ENCODE measurements around the gene RNF220.
A peak's percentile ranks its signal among the peaks of the same experiment; 100 is the strongest.

The RNF220 gene

GRCh38 chr1:44416408-44416807 is 11.4 kb downstream of the RNF220 start:
- no peak overlapping the region for H3K4me3 Mint-ChIP-seq
- peaks cover 50% of the 10 kb centered on the region for H3K27me3 Mint-ChIP-seq
- H3K4me1 Mint-ChIP-seq (ENCODE audit: low read depth) = peaks cover 5% of the 10 kb centered on the region
- no peak for DNase-seq
- H3K27ac Mint-ChIP-seq = no peak overlapping the region
- no peaks in the 10 kb centered on the region for H3K9me3 Mint-ChIP-seq
- H3K36me3 Mint-ChIP-seq (ENCODE audit: low read depth) = no peaks in the 10 kb centered on the region

DNA sequence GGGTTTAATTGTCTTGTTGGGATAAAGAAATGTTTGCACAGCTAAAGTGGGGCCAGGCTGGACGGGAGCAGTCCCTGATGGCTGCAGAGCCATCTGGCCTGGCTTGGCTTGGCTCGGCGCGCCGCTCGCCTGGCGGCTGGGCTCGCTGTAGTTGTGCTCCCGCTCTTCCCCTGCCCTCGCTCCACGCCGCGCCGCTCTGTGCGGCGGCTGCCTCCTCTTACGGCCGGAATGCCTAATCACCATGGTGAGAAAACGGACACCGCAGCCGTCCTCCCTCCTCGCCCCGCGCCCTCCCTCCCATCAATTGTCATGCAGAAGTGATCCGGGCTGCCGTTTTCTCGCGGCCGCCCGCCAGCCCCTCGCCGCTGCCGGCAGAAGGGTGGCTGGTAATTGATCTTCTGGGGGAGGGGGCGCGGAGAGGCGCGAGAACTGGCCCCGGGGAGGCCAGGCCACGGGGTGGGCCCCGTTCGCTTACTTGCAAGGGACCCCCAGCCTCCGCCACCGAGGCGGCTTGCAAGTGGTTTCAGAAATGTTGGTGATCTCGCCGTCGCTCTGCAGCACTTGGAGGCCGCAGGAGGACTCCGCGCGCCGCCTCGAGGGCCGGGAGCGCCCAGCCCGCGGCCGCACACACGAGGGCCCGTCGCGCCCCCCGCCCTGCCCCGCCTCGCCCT is 12.4 kb downstream of the RNF220 start:
- Mint-ChIP-seq H3K36me3 (ENCODE audit: low read depth) (no peaks in the 10 kb centered on the region), H3K27ac (no peak overlapping the region), H3K4me3 (peak overlapping the region; percentile 21), H3K27me3 (peaks cover 59% of the 10 kb centered on the region), H3K9me3 (no peaks in the 10 kb centered on the region), H3K4me1 (ENCODE audit: low read depth) (peaks cover 5% of the 10 kb centered on the region)
- DNase-seq = peak; percentile 37

DNA sequence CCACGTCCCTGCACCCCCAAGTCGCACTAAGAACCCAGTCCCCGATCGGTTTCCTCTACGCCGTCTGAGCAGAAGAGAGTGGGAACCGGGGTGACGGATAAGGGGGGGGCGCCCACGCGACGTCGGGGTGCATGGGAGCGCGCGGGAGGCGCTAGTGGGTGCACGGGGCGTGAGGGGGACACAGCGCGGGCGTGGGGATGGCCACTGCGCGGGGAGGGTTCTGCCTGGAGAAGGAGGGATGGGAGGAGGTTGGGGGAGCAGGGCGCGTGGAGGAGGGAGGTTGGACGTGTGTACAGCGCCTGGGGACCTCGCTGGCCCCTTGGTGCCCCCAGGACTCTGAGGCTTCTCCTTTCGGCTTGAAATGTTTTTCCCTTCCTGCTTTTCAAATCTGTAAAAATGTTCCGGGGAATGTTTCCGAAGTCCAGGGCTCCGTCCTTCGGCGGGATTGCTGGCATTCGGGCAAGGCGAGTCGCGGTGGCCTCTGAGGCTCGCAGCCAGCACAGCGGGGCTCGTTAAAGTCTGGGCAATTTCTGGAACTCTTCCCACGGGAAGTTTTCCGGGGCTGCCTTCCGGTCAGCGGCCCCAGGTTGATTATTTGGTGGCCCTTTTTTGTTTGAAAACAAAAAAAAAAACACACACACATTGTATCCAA is 13.1 kb downstream of the RNF220 start:
- no peak for DNase-seq
- H3K9me3 Mint-ChIP-seq = no peaks in the 10 kb centered on the region
- no peak overlapping the region for H3K27ac Mint-ChIP-seq
- peaks cover 66% of the 10 kb centered on the region for H3K27me3 Mint-ChIP-seq
- peaks cover 5% of the 10 kb centered on the region for H3K4me1 Mint-ChIP-seq (ENCODE audit: low read depth)
- no peak overlapping the region for H3K4me3 Mint-ChIP-seq
- no peaks in the 10 kb centered on the region for H3K36me3 Mint-ChIP-seq (ENCODE audit: low read depth)

GRCh38 chr1:44419901-44420300 is 14.8 kb downstream of the RNF220 start:
- Mint-ChIP-seq H3K27ac (no peak overlapping the region), H3K36me3 (ENCODE audit: low read depth) (no peaks in the 10 kb centered on the region), H3K4me3 (no peak overlapping the region), H3K27me3 (peaks cover 82% of the 10 kb centered on the region), H3K9me3 (no peaks in the 10 kb centered on the region), H3K4me1 (ENCODE audit: low read depth) (peaks cover 12% of the 10 kb centered on the region)
- DNase-seq = no peak

DNA sequence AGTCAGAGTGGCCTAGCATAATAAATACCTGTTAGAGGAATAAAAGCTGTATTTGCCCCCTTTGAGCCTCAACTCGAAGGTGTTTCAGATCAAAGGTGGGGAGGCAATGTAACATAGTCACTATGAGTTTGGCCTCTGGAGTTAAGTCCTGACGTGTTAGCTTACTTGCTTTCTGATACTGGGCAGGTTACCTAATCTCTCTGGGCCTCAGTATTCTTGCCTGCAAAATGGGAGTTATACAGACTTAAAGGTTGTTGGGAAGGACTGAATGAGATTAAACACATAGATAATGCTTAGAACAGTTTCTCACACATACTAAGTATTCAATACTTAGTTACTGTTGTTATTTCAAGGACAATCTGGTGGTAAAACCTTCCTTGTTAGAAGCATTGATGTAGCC is 15.5 kb downstream of the RNF220 start:
- H3K9me3 Mint-ChIP-seq = no peaks in the 10 kb centered on the region
- peaks cover 88% of the 10 kb centered on the region for H3K27me3 Mint-ChIP-seq
- no peak overlapping the region for H3K4me3 Mint-ChIP-seq
- no peaks in the 10 kb centered on the region for H3K36me3 Mint-ChIP-seq (ENCODE audit: low read depth)
- no peak overlapping the region for H3K27ac Mint-ChIP-seq
- peaks cover 12% of the 10 kb centered on the region for H3K4me1 Mint-ChIP-seq (ENCODE audit: low read depth)
- no peak for DNase-seq

- no peaks in the 10 kb centered on the region for H3K36me3 Mint-ChIP-seq (ENCODE audit: low read depth)
- no peak for DNase-seq
- H3K9me3 Mint-ChIP-seq = no peaks in the 10 kb centered on the region
- H3K4me3 Mint-ChIP-seq = no peak overlapping the region
- no peak overlapping the region for H3K27ac Mint-ChIP-seq
- peaks cover 87% of the 10 kb centered on the region for H3K27me3 Mint-ChIP-seq
- peaks cover 12% of the 10 kb centered on the region for H3K4me1 Mint-ChIP-seq (ENCODE audit: low read depth)
Measured at GRCh38 chr1:44421446-44421884, 16.4 kb downstream of the RNF220 start.

- DNase-seq = no peak
- Mint-ChIP-seq H3K36me3 (ENCODE audit: low read depth) (no peaks in the 10 kb centered on the region), H3K9me3 (no peaks in the 10 kb centered on the region), H3K4me3 (no peak overlapping the region), H3K27ac (no peak overlapping the region), H3K27me3 (peaks cover 86% of the 10 kb centered on the region), H3K4me1 (ENCODE audit: low read depth) (peaks cover 12% of the 10 kb centered on the region)
Measured at GRCh38 chr1:44422161-44422560, 17.1 kb downstream of the RNF220 start.

DNA sequence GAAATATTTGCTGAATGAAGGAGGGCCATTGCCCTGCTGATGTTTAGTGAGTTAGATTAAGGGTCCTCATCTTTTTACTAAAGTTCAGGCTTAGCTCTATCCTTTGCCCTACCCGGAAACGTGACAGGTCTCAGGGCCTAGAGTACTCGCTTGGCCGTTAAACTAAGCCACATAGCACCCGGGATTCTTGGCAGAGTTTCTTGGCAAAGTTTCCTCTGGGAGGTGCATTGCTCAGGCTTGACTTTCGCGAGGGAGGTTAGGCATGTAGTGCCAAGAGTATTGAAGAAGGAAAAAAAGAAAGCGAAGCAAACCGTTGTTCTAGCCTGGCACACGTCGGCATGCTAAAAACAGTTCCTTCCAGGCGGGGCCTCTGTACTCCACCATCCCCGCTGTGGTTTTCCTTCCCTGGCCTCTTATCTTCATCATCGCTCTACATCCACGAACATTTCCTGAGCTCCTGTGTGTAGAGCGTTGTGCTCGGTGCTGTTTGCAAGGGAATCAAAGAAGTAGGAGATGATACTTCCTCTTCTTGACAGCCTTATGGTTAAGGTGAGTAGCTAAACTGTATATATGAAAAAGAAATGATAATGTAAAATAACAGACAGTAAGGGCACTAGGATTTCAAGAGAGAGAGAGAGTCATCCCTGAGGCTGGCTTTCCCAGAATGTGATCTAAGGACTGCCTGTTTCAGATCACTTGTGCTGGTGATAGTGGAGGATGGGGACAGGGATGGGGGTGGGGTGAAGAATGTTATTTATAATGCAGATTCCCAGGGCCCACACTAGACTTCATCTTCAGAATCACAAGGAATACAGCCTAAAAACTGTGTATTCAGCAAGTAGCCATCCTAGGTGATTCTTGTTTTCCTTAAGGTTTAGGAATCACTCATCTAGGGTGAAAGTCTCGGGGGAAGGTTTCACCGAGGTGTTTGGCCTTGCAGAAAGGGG is 18.8 kb downstream of the RNF220 start:
- H3K27ac Mint-ChIP-seq = no peak overlapping the region
- H3K4me1 Mint-ChIP-seq (ENCODE audit: low read depth) = peaks cover 7% of the 10 kb centered on the region
- no peaks in the 10 kb centered on the region for H3K9me3 Mint-ChIP-seq
- no peak for DNase-seq
- H3K36me3 Mint-ChIP-seq (ENCODE audit: low read depth) = no peaks in the 10 kb centered on the region
- peaks cover 90% of the 10 kb centered on the region for H3K27me3 Mint-ChIP-seq
- no peak overlapping the region for H3K4me3 Mint-ChIP-seq

DNA sequence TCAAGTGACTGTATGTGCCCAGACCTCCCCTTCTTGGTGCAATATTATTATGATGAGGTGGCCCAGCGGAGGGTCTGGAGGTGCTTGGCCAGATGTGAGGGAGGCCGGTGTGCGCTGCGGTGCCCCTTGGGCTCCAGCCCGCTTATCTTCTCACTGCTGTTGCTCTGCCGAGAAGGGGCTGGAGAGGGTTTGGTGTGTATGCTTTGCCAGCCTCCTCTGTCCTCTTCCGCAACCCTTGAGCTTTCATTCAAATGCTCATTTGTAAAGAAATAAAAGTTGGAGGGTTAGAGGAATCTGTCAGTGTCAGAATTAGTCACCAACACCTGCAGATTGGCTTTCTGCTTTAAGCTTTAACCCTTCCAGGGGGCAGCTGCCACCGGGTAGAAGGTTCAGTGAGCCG is 19.7 kb downstream of the RNF220 start:
- peaks cover 9% of the 10 kb centered on the region for H3K4me1 Mint-ChIP-seq (ENCODE audit: low read depth)
- H3K36me3 Mint-ChIP-seq (ENCODE audit: low read depth) = no peaks in the 10 kb centered on the region
- peaks cover 90% of the 10 kb centered on the region for H3K27me3 Mint-ChIP-seq

DNA sequence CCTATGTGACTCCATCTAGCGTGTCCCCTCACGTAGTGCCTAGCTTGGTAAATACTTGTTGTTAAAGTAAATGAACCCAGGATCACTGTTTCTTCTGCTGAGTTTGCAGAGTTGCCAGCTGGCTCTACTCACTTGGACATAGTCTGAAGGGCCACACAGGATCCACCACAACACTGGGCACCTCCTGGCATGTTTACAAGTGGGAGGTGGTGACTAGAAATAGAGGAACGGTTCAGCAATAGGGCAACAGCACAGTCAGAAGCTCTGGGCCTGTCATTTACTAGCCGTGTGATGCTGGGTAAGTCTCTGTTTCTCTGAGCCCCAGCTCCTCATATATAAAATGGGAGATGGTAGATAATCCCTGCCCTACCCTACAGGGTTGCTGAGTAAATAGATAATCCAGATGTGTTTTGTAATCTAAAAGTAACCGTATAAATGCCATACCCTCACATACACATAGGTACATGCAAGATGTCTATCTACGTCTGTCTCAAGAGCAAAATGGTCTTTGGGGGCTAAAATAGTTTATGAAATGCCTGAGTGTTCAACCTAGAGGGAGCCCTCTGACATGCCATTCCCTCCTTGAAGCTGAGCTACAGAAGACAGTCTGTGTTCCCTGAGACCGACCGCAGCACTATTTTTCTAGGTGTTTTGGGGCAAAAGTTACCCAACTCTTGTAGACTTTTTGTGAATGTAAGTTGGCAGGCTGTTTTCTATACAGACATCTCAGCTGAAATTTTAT is 20.5 kb downstream of the RNF220 start:
- no peak overlapping the region for H3K27ac Mint-ChIP-seq
- H3K27me3 Mint-ChIP-seq = peaks cover 83% of the 10 kb centered on the region
- no peaks in the 10 kb centered on the region for H3K9me3 Mint-ChIP-seq
- H3K36me3 Mint-ChIP-seq (ENCODE audit: low read depth) = no peaks in the 10 kb centered on the region
- no peak for DNase-seq
- H3K4me3 Mint-ChIP-seq = no peak overlapping the region
- peaks cover 9% of the 10 kb centered on the region for H3K4me1 Mint-ChIP-seq (ENCODE audit: low read depth)

More for the DNA sequence above, 19.7 kb downstream of the RNF220 start:
- H3K27ac Mint-ChIP-seq = no peak overlapping the region
- H3K4me3 Mint-ChIP-seq = no peak overlapping the region
- no peak for DNase-seq
- no peaks in the 10 kb centered on the region for H3K9me3 Mint-ChIP-seq

- Mint-ChIP-seq H3K27me3 (peaks cover 45% of the 10 kb centered on the region), H3K9me3 (no peaks in the 10 kb centered on the region), H3K4me3 (no peak overlapping the region), H3K36me3 (ENCODE audit: low read depth) (no peaks in the 10 kb centered on the region), H3K4me1 (ENCODE audit: low read depth) (peaks cover 2% of the 10 kb centered on the region), H3K27ac (no peak overlapping the region)
- no peak for DNase-seq
Measured at GRCh38 chr1:44431861-44432260, 26.8 kb downstream of the RNF220 start.

DNA sequence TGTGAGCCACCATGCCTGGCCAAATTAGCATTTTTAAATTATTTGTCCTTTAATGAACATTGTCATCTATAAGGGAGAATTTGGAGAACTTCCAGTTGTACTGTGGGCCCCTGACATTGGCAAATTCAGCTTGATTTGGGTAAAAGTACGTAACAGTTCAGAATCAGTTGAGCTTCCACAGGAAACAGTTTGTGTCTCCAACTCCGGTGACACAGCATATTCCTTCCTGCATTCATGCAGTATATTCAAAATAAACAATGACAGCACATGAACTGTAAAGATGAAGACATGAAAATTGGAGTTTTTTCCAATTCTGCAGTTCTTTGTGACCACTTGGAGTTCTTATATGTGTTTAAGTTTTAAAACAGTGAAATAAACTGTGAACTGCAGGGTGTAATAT is 28.2 kb downstream of the RNF220 start:
- Mint-ChIP-seq H3K4me1 (ENCODE audit: low read depth) (peaks cover 2% of the 10 kb centered on the region), H3K27me3 (peaks cover 34% of the 10 kb centered on the region), H3K27ac (no peak overlapping the region), H3K36me3 (ENCODE audit: low read depth) (no peaks in the 10 kb centered on the region), H3K9me3 (no peaks in the 10 kb centered on the region), H3K4me3 (no peak overlapping the region)
- no peak for DNase-seq

- Mint-ChIP-seq H3K36me3 (ENCODE audit: low read depth) (no peaks in the 10 kb centered on the region), H3K4me1 (ENCODE audit: low read depth) (no peaks in the 10 kb centered on the region), H3K27ac (no peak overlapping the region), H3K27me3 (peaks cover 14% of the 10 kb centered on the region), H3K4me3 (no peak overlapping the region), H3K9me3 (no peaks in the 10 kb centered on the region)
- DNase-seq = no peak
Measured at GRCh38 chr1:44436401-44437106, 31.5 kb downstream of the RNF220 start.
